Adipose tissue (tissue), 3 donors: ENCODE results near the gene SIDT2. TPM values are rescaled to one million over a fixed set of nuclear protein-coding genes. Genes with fewer than 3 reads are reported as not detected.

Experiments used
- H3K27ac ChIP-seq: one replicate; pipeline ENCODE4 v1.5.1; 2013; ENCODE audit warnings: low read depth, low read length
- WGBS, 3 donors: extraction: QIAGEN DNeasy Blood & Tissue Kit; methylation state at CpG; one replicate each; pipeline ENCODE4 v1.1.7; 2013; 5-methylcytosine and 5-hydroxymethylcytosine counted together
- polyA plus RNA-seq, 3 donors: library from polyadenylated mRNA; stranded (reverse); fragments of 200-250 nt; gene quantifications; one replicate each; pipeline ENCODE4 v1.2.3, GENCODE V29; 2013
- donor health status: healthy with polysubstance abuse.
- donor health status: Bipolar disorder and iron deficiency.
- donor health status: healthy.

The SIDT2 gene
- polyA plus RNA-seq, 3 donors, result 52.6 to 93.2 (median 54.5) TPM

DNA sequence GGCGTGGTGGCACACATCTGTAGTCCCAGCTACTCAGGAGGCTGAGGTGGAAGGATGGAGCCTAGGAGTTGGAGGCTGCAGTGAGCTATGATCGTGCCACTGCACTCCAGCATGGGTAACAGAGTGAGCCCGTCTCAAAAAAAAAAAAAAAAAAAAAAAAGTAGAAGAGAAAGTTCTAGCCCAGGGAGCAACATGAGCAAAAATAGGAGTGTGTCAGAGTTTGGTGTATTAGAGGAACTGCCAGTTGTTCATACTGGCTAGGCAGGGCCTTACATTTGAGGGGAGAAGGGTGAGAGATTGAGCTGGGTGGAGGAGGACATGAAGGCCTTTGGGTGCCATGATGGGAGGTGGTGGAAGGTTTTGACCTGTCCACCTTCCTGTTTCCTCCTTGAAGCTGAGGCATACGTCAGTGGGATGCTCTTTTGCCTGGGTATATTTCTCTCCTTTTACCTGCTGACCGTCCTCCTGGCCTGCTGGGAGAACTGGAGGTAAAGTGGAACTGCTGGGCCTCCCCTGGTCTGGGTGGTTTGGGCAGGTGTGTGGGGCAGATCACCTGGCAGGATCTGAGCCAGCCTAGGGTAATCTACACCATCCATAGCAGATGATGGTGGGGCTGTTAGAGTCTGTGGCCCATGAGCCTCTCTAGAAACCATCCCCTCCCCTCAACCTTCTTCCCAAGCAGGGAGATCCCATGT, 7.3 kb downstream of the SIDT2 start:
- H3K27ac ChIP-seq, result no peak overlapping the region
- 71 to 74% (median 72%) methylated on average over 4 to 5 of the region's 5 CpGs for WGBS, 3 donors

DNA sequence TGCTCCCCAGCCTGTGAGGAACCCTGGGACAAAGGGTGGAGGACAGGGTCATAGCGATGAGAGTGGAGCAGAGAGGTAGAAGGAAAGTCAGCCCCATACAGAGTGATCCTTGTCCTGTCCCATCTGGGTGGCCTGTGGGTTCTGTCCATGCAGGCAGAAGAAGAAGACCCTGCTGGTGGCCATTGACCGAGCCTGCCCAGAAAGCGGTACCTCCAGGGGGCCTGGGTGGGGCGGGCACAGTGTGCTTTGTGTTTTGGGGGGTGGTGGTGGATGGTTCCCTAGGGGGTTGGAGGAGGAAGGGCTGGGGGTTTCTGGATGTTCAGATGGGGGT, 7.9 kb downstream of the SIDT2 start:
- 95 to 97% (median 97%) methylated on average over 4 of the region's 4 CpGs for WGBS, 3 donors
- no peak overlapping the region for H3K27ac ChIP-seq

DNA sequence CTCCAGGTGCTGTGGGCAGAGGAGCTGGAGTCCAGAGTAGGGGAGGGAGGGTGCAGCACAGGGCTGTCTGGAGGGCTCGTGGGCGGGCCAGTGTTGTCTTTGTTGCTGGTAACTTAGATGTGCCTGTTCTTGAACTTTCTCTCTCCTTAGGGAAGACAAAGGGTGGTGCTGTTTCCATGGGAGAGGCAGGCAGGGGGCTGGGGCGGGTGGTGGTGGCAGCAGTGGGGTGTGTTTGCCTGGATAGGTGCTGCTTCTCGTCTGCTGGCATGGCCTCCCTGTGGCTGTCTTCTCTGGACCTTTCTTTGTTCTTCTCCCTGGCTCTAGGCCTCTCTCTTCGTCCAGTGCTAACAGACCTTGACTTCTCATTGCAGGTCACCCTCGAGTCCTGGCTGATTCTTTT, 8.5 kb downstream of the SIDT2 start:
- no peak overlapping the region for H3K27ac ChIP-seq

GRCh38 chr11:117187428-117187798, 8.9 kb downstream of the SIDT2 start:
- H3K27ac ChIP-seq, result no peak overlapping the region
- WGBS, 3 donors, result 68 to 90% (median 84%) methylated on average over 13 of the region's 13 CpGs

More for the DNA sequence above, 8.5 kb downstream of the SIDT2 start:
- WGBS, 3 donors, result 54 to 82% (median 68%) methylated on average over 5 to 6 of the region's 6 CpGs

DNA sequence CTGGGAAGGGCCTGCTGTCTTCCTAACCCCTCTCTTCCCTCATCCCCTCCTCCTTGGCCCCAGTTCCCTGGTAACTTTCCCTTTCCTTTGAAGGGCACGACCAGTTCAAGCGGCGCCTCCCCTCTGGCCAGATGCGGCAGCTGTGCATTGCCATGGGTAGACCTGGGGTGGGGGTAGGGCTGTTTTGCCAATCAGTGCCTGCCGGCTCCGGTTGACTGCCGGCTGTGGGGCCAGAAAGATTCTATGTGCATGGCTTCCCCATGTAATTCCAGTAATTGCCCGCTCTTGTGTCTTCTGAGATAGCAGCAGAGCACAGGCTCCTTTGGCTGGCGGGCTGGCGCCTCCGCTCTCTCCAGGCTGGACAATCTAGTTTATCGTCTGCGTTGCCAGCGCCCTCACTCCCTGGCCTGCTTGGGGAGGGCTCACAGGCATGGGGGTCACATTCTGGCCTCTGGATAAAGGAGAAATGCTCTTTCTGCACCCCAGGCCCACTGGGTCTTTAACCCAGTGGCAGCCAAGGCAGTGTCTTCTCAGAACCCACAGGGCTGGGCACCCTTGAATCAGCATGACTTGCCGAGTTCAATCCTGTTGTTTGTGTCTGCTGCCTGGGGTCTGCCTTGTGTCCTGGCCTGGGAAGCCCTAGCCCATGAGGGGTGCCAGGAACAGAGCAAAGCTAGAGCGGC, 9.4 kb downstream of the SIDT2 start:
- H3K27ac ChIP-seq, result no peak overlapping the region
- WGBS, 3 donors, result 64 to 97% (median 89%) methylated on average over 16 of the region's 16 CpGs

DNA sequence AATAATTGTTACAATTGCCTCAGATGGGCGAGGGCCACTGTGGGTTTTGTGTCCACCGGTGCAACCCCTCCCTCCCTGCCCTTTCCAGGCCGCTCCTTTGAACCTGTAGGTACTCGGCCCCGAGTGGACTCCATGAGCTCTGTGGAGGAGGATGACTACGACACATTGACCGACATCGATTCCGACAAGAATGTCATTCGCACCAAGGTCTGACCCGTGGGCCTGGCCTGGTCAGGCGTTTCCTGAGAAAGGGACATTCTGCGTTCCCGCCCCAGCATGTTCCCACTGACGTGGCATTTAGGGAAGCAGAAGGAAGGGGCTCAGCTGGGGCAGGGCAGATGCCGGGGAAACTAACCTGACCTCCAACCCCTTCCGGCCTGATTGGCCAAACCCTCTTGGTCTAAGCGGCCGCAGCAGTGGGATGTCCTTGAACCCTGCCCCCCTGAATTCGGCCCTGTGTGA, 10.1 kb downstream of the SIDT2 start:
- WGBS, 3 donors, result 80 to 84% (median 83%) methylated on average over 20 of the region's 20 CpGs
- H3K27ac ChIP-seq, result no peak overlapping the region

DNA sequence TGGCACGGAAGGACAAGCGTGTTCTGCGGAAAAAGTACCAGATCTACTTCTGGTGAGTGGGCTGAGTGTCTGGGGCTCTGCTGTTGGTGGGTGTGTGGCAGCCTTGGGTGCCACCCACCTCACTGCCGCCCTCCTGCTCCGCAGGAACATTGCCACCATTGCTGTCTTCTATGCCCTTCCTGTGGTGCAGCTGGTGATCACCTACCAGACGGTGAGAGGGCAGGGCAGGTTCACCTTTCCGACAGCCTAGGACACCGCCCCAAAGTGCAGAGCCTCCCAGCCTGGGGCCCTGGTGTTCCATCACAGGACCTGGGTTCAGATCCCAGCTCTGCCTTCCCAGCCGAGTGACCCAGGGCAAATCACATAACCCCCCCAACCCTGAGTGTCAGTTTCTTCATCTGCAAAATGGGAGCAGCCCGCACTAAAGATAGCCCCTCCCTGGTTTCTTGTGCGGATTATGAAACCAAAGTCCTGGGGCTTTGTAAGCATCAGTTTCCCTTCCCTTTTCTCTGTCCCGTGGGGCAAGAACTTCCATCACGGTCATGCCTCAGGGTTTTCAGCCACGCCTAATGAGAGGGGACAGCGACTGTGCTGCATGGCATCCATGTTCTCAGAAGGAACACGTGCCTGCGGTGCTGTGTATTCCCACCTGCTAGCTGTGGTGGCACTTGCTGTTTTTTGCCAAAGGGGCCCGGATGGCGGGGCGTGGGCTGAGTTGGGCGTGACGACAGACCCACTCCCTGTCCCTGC, 10.8 kb downstream of the SIDT2 start:
- H3K27ac ChIP-seq, result no peak overlapping the region
- WGBS, 3 donors, result 86 to 93% (median 89%) methylated on average over 22 of the region's 22 CpGs

DNA sequence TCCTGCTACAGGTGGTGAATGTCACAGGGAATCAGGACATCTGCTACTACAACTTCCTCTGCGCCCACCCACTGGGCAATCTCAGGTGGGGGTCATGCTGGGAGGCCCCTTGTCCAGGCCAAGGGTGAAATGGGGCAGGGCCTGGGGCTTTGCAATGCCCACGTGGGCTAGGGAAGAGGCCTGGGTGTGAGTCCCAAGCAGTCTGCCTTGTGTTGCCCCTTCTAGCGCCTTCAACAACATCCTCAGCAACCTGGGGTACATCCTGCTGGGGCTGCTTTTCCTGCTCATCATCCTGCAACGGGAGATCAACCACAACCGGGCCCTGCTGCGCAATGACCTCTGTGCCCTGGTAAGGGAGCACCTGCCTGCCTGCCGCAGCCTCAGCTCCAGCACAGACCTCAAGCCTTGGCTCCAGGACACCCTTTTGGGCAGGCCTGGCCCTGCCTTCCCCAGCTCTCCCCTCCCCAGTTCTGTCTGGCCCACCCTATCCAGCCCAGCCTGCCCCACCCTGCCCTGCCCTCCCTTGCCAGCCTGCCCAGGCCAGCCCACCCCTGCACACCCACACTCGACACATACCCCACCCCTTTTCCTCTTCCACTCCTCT, 11.5 kb downstream of the SIDT2 start:
- WGBS, 3 donors, result 74 to 84% (median 75%) methylated on average over 8 of the region's 8 CpGs
- H3K27ac ChIP-seq, result no peak overlapping the region

- WGBS, 3 donors, result 91 to 94% (median 92%) methylated on average over 24 to 26 of the region's 26 CpGs
- H3K27ac ChIP-seq, result no peak overlapping the region
These were observed 13.3 kb downstream of the SIDT2 start for GRCh38 chr11:117191680-117192400.

- no peak overlapping the region for H3K27ac ChIP-seq
These were observed 13.9 kb downstream of the SIDT2 start for GRCh38 chr11:117192401-117192875.

GRCh38 chr11:117193130-117194020, 14.8 kb downstream of the SIDT2 start:
- 93 to 95% (median 94%) methylated on average over 13 to 15 of the region's 15 CpGs for WGBS, 3 donors
- no peak overlapping the region for H3K27ac ChIP-seq

More at GRCh38 chr11:117192401-117192875, 13.9 kb downstream of the SIDT2 start:
- WGBS, 3 donors, result 95 to 96% (median 96%) methylated on average over 15 to 17 of the region's 17 CpGs

GRCh38 chr11:117194267-117194666, 15.7 kb downstream of the SIDT2 start:
- WGBS, 3 donors, result 71 to 87% (median 74%) methylated on average over 5 of the region's 5 CpGs
- H3K27ac ChIP-seq, result no peak overlapping the region

GRCh38 chr11:117195258-117195657, 16.7 kb downstream of the SIDT2 start:
- WGBS, 3 donors, result 46 to 91% (median 84%) methylated on average over 4 of the region's 4 CpGs
- no peak overlapping the region for H3K27ac ChIP-seq

- H3K27ac ChIP-seq, result no peak overlapping the region
- 71 to 89% (median 87%) methylated on average over 19 of the region's 19 CpGs for WGBS, 3 donors
These were observed 17.2 kb downstream of the SIDT2 start for GRCh38 chr11:117195761-117196160.

DNA sequence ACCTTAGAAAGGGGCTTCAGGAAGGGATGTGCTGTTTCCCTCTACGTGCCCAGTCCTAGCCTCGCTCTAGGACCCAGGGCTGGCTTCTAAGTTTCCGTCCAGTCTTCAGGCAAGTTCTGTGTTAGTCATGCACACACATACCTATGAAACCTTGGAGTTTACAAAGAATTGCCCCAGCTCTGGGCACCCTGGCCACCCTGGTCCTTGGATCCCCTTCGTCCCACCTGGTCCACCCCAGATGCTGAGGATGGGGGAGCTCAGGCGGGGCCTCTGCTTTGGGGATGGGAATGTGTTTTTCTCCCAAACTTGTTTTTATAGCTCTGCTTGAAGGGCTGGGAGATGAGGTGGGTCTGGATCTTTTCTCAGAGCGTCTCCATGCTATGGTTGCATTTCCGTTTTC, 18.5 kb downstream of the SIDT2 start:
- WGBS, 3 donors, result 91 to 96% (median 95%) methylated on average over 7 of the region's 7 CpGs
- no peak overlapping the region for H3K27ac ChIP-seq

DNA sequence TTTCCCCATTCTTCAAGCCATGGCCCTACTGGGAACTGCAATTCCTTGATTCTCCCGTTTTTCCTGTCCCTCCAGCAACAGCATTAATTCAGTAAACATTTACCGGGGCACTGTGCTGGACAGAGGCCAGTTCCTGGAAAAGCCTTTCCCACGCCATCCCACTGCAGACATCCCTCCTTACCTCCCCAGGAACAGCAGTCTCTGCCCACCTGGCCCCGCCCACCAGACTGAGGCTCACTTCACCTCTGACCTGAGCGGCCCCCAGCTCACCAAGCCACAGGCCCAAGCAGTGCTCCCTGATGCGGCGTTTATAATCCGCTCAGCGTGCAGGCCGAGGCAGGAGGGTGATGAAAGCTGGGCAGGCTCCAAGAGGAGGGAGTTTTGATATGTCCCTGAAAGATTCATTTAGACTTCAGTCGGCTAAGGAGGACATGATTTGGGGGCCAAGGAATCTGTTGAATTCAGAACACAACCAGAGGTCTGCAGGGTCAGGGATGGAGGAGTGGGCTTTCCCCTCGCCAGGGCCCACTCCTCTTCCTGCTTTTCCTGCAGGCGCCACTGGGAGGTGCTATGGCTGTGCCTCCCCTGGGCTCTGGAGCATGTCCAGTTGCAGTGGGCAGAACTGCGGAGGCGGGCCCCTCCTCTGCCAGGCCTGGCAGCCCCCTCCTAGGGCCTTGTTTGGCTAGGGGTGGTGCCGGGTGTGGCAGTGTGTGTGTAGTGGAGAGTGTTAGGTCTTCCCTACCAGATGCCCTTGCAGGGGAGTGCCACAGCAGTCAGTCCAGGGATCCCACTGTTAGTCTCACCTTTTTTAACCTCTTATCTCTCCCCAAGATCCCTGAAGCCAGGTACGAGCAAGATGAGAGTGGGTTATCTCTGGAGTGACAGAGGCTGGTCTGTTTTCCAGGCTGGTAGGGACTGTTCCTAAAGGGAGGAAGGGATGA, 19.2 kb downstream of the SIDT2 start:
- no peak overlapping the region for H3K27ac ChIP-seq
- WGBS, 3 donors, result 51 to 71% (median 60%) methylated on average over 15 to 17 of the region's 17 CpGs
